HG03354 (cell line): Measurements from ENCODE around the gene CNNM3.
A peak's percentile ranks its signal among the peaks of the same experiment; 100 is the strongest.
"Not testable (repeated sequence)": the region's sequence is repeated elsewhere in the genome, so short reads cannot be mapped to it uniquely, and the experiment has no call there.

Source experiments
- ATAC-seq: cut with Tn5 transposase; IDR thresholded peaks from one replicate; pipeline ENCODE4 v1.9.1; 2021; ENCODE audit warnings: mild to moderate bottlenecking; ENCODE audit not compliant: unreplicated experiment, poor library complexity, severe bottlenecking

Gene CNNM3

DNA sequence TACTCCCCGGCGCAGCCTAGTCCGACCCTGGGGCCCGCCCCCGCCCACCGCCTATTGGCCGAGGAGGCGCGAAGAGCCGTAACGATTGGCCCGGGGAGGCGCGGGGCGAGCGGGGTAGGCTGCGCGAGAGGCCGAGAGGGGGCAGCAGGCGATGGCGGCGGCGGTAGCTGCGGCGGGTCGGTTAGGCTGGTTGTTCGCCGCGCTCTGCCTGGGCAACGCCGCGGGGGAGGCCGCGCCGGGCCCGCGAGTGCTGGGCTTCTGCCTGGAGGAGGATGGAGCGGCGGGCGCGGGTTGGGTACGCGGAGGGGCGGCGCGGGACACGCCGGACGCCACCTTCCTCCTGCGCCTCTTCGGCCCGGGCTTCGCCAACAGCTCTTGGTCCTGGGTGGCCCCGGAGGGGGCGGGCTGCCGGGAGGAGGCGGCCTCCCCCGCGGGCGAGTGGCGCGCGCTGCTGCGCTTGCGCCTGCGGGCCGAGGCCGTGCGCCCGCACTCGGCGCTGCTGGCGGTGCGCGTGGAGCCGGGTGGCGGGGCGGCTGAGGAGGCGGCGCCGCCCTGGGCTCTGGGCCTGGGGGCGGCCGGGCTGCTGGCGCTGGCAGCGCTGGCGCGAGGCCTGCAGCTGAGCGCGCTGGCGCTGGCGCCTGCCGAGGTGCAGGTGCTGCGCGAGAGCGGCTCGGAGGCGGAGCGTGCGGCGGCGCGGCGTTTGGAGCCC, at the start of gene CNNM3:
TSS of gene CNNM3 (plus strand) at position 142 of the 709 bp plus-strand sequence. CDS start at position 152, 10 bp downstream.
- ATAC-seq = peak; percentile 90

DNA sequence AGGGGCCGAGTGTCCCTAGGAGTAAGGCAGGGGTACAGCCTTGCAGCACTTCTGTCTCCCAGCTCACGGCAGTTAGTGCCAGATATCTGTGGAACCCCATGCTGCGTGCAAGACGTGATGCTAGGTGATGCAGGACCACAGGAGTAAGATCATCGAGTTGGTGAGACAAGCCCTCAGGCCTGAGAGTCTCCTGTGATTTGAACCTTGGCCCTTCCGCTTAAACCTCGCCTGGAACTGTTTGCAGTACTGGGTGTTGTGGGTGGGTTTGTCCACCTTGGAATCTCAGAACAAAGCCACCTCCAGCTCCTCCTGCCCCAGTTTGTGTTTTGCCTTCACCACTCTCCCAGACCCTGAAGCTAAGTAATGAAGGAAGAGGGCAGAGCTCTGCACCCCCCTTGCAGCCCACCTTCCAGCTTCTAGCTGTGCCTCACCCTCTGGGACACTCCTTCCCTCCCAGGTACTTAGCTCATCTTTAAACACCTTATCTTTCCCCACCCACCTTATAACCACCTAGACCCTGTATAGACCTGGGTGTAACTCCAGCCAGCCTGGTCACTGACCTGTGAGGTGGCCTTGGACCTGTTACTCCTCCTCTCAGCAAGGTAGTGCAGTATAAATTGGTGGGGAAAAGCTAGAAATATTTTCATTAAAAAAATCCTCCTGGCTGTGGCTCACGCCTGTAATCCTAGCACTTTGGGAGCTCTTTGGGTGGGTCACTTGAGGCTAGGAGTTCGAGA, 48.8 kb upstream of the CNNM3 start:
- ATAC-seq = no peak

- no peak for ATAC-seq
Measured at GRCh38 chr2:96768083-96768561, 47.9 kb upstream of the CNNM3 start.

GRCh38 chr2:96769814-96770213, 46.3 kb upstream of the CNNM3 start:
- ATAC-seq = no peak

DNA sequence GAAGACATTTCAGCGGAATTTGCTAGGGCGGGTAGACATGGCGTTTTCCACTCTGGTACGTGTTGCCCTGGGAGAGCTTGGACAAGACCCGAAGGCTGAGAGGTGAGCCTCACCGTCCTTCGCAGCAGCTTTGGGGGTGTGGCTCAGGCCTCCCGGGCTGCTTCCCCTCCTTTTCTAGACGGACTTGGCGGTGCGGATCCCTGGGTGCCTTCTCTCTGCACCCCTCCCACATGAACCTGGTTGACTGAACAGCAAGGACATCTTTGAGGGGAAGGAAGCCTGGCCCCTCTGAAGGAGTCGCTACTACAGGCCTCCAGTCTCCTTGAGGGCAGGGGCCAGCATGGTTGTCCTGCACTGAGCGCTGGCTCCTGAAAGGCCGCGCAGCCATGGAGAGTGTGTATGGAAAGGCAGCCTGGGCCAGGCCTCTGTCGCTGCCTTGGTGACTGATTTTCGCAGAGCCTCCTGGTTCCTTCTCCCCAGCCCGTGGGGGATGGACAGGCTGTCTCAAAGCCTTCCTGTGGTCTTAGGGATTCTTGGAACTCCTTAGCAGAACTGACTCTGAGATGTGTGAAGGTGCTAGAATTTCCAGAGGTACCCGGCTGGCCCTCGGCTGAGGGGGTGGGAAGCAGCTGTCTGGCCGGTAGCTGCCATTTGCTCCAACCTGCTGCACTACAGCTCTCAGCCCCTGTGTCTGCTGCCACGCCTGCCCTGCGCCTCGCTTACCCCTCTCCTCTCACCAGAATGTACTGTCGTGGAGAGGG, 45.4 kb upstream of the CNNM3 start:
- ATAC-seq = no peak

DNA sequence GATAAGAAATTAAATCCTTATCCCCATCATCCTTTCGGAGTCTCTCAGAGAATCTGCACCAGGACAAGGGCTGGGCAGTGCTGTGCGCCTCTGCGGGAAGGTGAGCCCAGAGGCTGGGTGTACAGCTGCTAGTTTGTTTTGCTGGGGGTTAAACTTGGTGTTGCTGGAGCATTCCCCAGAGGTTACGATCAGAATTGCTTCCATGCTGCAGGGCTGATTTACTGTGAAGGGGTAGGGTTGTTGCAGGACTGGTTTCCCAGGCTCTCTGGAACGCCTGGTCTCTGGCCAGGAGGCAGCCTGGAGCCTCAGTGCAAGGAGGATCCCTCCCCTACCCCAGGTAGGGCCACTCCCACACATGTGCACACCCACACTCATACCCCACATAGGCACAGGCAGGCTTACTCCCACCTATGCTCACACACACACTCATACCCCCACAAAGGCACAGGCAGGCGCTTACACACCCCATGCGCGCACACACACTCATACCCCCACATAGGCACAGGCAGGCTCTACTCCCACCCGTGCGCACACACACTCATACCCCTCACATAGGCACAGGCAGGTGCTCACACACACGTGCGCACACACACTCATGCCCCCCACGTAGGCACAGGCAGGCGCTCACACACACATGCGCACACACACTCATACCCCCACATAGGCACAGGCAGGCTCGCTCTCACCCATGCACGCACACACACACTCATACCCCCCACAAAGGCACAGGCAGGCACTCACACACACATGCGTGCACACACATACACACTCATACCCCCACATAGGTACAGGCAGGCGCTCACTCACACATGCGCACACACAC, 44.1 kb upstream of the CNNM3 start:
- no peak for ATAC-seq

DNA sequence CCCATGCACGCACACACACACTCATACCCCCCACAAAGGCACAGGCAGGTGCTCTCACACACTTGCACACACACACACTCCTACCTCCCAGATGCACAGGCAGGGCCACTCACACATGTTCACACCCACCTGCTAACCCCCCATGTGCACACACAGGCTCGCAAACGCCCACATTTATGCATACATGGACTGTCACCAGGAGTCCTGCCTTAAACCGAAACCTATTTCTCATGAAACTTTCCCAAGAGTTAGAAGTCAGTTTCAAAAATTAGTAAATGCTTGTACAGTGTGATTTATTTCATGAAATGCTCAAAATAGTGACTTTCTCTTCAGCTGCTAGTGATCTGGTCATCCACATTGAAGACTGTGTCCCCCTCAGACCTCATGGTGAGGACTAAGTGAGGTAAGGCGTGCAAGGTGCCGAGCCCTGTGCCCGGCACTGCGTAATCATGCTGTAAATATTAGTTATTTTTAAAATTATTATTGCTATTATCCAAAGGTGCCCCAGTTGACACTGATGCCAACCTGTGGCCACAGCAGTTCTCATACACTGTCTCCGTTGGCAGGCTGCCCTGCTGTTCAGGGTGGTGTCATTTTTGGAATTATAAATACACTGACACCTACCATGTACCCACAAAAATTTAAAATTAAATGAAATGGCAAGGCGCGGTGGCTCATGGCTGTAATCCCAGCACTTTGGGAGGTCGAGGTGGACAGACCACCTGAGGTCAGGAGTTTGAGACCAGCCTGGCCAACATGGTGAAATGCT, 43.0 kb upstream of the CNNM3 start:
- ATAC-seq = no peak

- peak; percentile 46 for ATAC-seq
Measured at GRCh38 chr2:96773922-96774321, 42.1 kb upstream of the CNNM3 start.

GRCh38 chr2:96775160-96775559, 40.9 kb upstream of the CNNM3 start:
- ATAC-seq = no peak

DNA sequence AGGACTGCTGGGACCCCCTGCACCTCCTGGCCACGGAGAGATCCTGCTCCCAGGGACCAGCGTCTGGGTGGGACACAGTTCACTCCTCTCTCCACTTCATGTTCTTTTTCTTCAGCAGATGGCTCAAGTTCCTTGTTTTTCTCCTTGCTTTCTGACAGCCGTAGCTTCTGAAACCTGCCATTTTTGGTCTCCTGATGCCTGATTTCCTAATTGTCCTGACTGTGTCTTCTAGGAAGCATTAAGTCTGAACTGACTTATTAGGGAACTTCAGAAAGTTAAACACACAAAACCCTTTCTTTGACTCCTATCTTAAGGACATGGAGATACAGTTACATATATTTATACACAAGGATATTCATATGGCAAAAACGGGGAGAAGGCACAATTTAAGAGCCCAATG, 32.7 kb upstream of the CNNM3 start:
- no peak for ATAC-seq

DNA sequence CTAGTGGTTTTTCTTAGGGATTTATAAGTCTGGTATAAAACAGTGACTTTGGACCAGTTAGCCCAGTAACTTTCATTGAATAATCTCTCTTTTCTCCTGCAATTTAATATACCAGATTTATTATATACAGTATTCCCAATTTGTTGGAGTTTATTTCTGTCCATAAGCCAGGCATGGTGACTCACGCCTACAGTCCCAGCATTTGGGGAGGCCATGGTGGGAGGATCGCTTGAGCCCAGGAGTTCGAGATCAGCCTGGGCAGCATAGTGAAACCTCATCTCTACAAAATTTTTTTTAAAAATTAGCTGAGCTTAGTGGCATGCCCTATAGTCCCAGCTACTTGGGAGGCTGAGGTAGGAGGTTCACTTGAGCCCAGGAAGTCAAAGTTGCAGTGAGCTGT, 28.7 kb upstream of the CNNM3 start:
- ATAC-seq = no peak

DNA sequence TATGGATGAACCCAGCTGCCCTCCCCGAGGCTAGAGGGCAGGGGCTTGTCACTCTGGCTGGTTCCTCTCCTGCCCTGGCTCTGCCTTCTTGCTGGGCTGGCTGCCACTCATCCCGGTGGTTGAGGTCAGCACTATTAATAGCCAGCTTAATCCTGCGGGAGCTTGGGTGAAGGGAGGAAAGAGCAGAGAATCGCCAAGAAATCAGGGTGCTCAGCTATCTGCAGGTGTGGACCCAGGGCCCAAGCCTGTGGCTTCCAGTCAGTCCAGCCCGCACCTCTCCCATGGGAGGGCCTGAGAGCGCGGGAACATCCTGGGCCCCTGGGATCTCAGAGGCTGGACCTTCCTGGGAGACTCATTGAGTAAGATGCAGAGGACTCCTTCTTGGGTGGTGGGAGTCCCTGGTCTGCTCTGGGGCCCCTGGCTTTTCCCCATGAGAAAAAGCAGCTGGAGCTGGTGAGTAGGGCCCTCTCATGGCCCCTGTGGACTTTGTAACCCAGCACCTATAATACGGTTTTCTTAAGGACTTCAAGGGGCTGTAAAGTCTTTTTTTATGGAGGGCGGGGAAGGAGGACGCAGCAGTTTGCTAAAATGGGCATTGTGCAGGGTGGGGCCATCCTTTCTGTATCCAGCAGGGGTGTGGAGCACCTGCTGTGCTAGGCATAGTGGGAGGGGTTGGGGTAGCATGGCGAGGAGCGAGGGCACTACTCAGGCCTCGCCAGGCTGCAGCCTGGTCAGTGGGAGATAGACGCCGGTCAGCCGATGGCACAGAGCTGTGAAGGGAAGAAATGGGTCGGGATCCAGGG, 27.4 kb upstream of the CNNM3 start:
- ATAC-seq = no peak

DNA sequence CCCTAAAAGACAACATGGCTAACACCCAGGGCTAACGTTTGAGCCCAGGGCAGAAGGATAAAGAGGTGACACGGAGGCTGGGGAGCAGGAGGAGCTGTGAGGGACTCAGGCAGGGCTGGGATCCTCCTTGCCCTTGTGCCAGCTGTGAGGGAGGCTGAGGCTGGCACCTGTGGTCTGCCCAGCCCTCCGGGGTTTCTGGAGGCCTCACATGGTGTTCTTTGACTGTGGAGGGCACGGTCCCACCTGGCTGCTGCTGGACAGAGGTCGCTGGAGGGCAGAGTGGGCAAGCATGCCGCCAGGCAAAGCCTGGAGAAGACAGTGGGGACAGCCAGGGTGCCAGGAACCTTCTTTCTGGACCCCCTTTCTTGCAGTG, 26.8 kb upstream of the CNNM3 start:
- no peak for ATAC-seq

DNA sequence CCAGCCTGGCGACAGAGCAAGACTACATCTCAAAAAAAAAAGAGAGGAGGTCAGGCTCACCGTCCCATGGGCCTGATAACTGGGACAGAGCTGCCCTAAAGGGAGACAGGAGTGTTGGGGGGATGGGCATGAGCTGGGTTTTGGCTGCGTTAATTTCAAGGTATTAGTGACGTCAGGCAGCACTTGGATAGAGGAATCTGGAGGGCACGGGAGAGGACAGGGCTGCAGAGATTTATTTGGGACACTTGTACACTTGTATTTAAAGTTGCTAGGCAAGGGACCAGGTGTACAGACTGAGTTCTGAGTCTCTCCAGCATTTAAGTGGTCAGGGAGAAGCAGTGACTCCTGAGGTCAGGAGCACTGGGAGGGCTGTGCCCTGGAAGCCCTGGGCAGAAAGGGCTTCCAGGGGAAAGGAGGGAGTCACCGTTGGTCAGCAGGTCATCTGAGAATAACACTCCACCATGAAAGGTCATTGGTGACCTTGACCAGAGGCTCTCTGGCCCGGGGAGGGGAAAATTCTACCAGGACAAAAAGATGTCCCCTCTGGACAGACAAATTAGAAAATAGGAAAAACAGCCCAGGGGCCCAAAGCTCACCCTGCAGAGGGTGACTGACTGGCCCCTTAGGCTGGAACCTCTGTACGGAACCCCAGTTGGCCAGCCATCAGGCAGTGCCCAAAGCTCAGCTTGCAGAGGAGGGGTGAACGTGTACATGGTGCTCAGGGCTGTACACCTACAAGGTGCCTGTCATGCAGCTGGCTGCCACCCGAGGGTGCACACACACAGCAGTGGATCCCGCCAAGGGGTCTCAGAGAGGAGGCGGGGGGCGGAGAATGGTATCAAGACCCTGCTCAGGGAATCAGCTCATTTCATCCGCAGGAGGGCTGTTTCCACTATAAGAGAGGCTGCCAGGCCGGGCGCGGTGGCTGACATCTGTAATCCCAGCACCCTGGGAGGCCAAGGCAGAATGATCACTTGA, 23.0 kb upstream of the CNNM3 start:
- ATAC-seq = no peak

GRCh38 chr2:96795076-96795475, 21.0 kb upstream of the CNNM3 start:
- no peak for ATAC-seq

GRCh38 chr2:96796497-96796896, 19.6 kb upstream of the CNNM3 start:
- ATAC-seq = not testable (repeated sequence)

GRCh38 chr2:96797066-96797625, 18.9 kb upstream of the CNNM3 start:
- ATAC-seq = no peak
